HepG2 (cell line): ENCODE data around the gene PLEKHA6. TPM values are rescaled to one million over a fixed set of nuclear protein-coding genes. Genes with fewer than 3 reads are reported as not detected.

Experiments
- ATAC-seq: fragments of 200-7000 bp; cut with Tn5 transposase; 3 replicates; pipeline ENCODE4 v1.9.1; 2020; ENCODE audit warnings: mild to moderate bottlenecking, moderate library complexity
- BruUV-seq: library from RNA; stranded (reverse); fragments of 400-500 nt; replicated peaks from 2 replicates; lab custom pipeline; 2021; lab: Mats Ljungman, UMichigan
- CTCF ChIA-PET: fragments of 300-600 bp; formaldehyde crosslinking; extraction: SDS; loops from one replicate; lab custom pipeline; 2021; ENCODE audit warnings: low total read pairs, inconsistent platforms, low intra/inter-chr PET ratio; lab: Yijun Ruan, JAX
- POLR2A ChIA-PET: fragments of 350-600 bp; sonication (Branson Sonifier 250); formaldehyde crosslinking; loops from one replicate; lab custom pipeline; 2020; ENCODE audit warnings: antibody characterized with exemption, inconsistent platforms; lab: Yijun Ruan, JAX
- DNase-seq: peaks from one replicate; pipeline ENCODE4 v3.0.0-alpha.2; 2015; ENCODE audit warnings: low spot score
- FAIRE-seq: peaks from 3 replicates; lab custom pipeline; 2011; peaks lifted over from hg19 to GRCh38; lab: Jason Lieb, UNC
- H2AFZ ChIP-seq: one replicate; pipeline ENCODE4 v1.6.1; 2011; ENCODE audit warnings: low read length, inconsistent platforms
- H3K27ac ChIP-seq: fragments of 300-600 bp; 3 replicates; pipeline ENCODE4 v1.8.0; 2011; ENCODE audit warnings: mixed run types, mild to moderate bottlenecking, mixed read lengths, low read length, inconsistent platforms; ENCODE audit not compliant: insufficient read depth; ENCODE audit errors: extremely low read length
- H3K27me3 ChIP-seq, 2 experiments: fragments of 200-600 bp in 1 of 2; 2 replicates in 1 of 2; 3 replicates in 1 of 2; pipeline versions ENCODE4 v1.6.0 to v1.8.0; 2011; ENCODE audit warnings: low read length in 2 of 2, mild to moderate bottlenecking in 2 of 2, moderate library complexity in 2 of 2, inconsistent platforms in 1 of 2; ENCODE audit not compliant: insufficient read depth in 2 of 2, control insufficient read depth in 1 of 2
- H3K36me3 ChIP-seq, 2 experiments: fragments of 200-600 bp in 1 of 2; replicated peaks in 1 of 2; 2 replicates in 1 of 2; 3 replicates in 1 of 2; pipeline versions ENCODE4 v1.5.1 to v1.8.0; 2011; ENCODE audit warnings: low read length in 2 of 2, inconsistent platforms in 1 of 2; ENCODE audit not compliant: insufficient read depth in 2 of 2, control insufficient read depth in 1 of 2
- H3K4me1 ChIP-seq: 2 replicates; pipeline ENCODE4 v1.5.1; 2012; ENCODE audit warnings: low read length, inconsistent platforms; ENCODE audit not compliant: insufficient read depth
- H3K4me2 ChIP-seq: 2 replicates; pipeline ENCODE4 v1.6.0; 2011; ENCODE audit warnings: low read depth, low read length, inconsistent platforms
- H3K4me3 ChIP-seq, 3 experiments: fragments of 200-600 bp in 1 of 3; sonication (generic), shearing (Covaris generic) in 1 of 3; replicated peaks in 1 of 3; 2 replicates each; pipeline ENCODE4 v1.5.1; 2011 to 2016; ENCODE audit warnings: low read length in 3 of 3, inconsistent platforms in 2 of 3, low read depth in 2 of 3, mild to moderate bottlenecking in 2 of 3, control low read depth in 1 of 3, mixed read lengths in 1 of 3; ENCODE audit not compliant: insufficient read depth in 1 of 3
- H3K79me2 ChIP-seq: one replicate; pipeline ENCODE4 v1.6.1; 2011; ENCODE audit warnings: low read length, inconsistent platforms; ENCODE audit not compliant: insufficient read depth
- H3K9ac ChIP-seq: 2 replicates; pipeline ENCODE4 v1.6.0; 2011; ENCODE audit warnings: mild to moderate bottlenecking, low read depth, low read length, inconsistent platforms; ENCODE audit not compliant: insufficient read depth
- H3K9me3 ChIP-seq: 2 replicates; pipeline ENCODE4 v1.5.1; 2012; ENCODE audit warnings: mild to moderate bottlenecking, low read length
- H4K20me1 ChIP-seq: 2 replicates; pipeline ENCODE4 v1.6.0; 2011; ENCODE audit warnings: inconsistent platforms, mild to moderate bottlenecking, low read length, moderate library complexity; ENCODE audit not compliant: insufficient read depth
- CAMTA2 ChIP-seq: sonication (generic); formaldehyde crosslinking; IDR thresholded peaks from 2 replicates; pipeline ENCODE4 v1.4.0; 2020; ENCODE audit warnings: mild to moderate bottlenecking, missing genetic modification reagents, borderline replicate concordance
- HHEX ChIP-seq: IDR thresholded peaks from 2 replicates; pipeline ENCODE4 v1.6.1; 2016; ENCODE audit warnings: control low read depth
- POLR2G ChIP-seq: fragments of 200-400 bp; formaldehyde crosslinking; IDR thresholded peaks from 2 replicates; pipeline ENCODE4 v1.6.1; 2018; ENCODE audit warnings: mild to moderate bottlenecking, low read depth, low read length, moderate library complexity
- RNF2 ChIP-seq: fragments of 450-650 bp; conservative IDR thresholded peaks from 2 replicates; pipeline ENCODE4 v1.6.1; 2016; ENCODE audit warnings: low read depth
- SMARCE1 ChIP-seq: fragments of 450-650 bp; IDR thresholded peaks from 2 replicates; pipeline ENCODE4 v1.6.1; 2017; ENCODE audit warnings: borderline replicate concordance
- SRSF9 ChIP-seq: fragments of 200-400 bp; formaldehyde crosslinking; IDR thresholded peaks from 2 replicates; pipeline ENCODE4 v1.6.1; 2018; ENCODE audit warnings: borderline replicate concordance, mild to moderate bottlenecking, low read depth, low read length; ENCODE audit not compliant: insufficient read depth, poor library complexity, severe bottlenecking
- TCF12 ChIP-seq, 2 experiments: fragments of 450-650 bp in 1 of 2; sonication (generic) in 1 of 2; formaldehyde crosslinking in 1 of 2; IDR thresholded peaks; 2 replicates each; pipeline versions ENCODE4 v1.6.1 to v1.8.0; 2017 to 2022; ENCODE audit warnings: antibody characterized with exemption in 1 of 2, mild to moderate bottlenecking in 1 of 2, missing genetic modification reagents in 1 of 2, moderate library complexity in 1 of 2
- TCF7L2 ChIP-seq: IDR thresholded peaks from 2 replicates; pipeline ENCODE4 v1.6.1; 2011; ENCODE audit warnings: mild to moderate bottlenecking, low read depth, low read length, moderate library complexity
- ZFAT ChIP-seq: sonication (generic); formaldehyde crosslinking; conservative IDR thresholded peaks from 2 replicates; pipeline ENCODE4 v1.8.1; 2023; ENCODE audit warnings: missing genetic modification reagents, inconsistent platforms
- ZFX ChIP-seq: sonication (generic); formaldehyde crosslinking; IDR thresholded peaks from 2 replicates; pipeline ENCODE4 v1.4.0; 2020; ENCODE audit warnings: mild to moderate bottlenecking, low read depth, missing genetic modification reagents, moderate library complexity
- ZNF138 ChIP-seq: sonication (generic); formaldehyde crosslinking; IDR thresholded peaks from 2 replicates; pipeline ENCODE4 v1.5.0; 2020; ENCODE audit warnings: mild to moderate bottlenecking, low read depth, missing genetic modification reagents
- ZNF142 ChIP-seq: sonication (generic); formaldehyde crosslinking; IDR thresholded peaks from 2 replicates; pipeline ENCODE4 v1.4.0; 2020; ENCODE audit warnings: missing genetic modification reagents
- ZNF17 ChIP-seq: sonication (generic); formaldehyde crosslinking; IDR thresholded peaks from 2 replicates; pipeline ENCODE4 v1.5.0; 2020; ENCODE audit warnings: mild to moderate bottlenecking, missing genetic modification reagents
- ZNF510 ChIP-seq: sonication (generic); formaldehyde crosslinking; IDR thresholded peaks from 2 replicates; pipeline ENCODE4 v1.4.0; 2020; ENCODE audit warnings: low read depth, mild to moderate bottlenecking, missing genetic modification reagents
- ZNF574 ChIP-seq: sonication (generic); formaldehyde crosslinking; IDR thresholded peaks from 2 replicates; pipeline ENCODE4 v1.4.0; 2020; ENCODE audit warnings: missing genetic modification reagents
- WGBS: methylation state at CpG from one replicate; pipeline ENCODE4 v1.1.6; 2017; ENCODE audit warnings: low lambda C conversion rate; 5-methylcytosine and 5-hydroxymethylcytosine counted together
- in situ Hi-C: cut with HindIII; loops from 2 replicates; pipeline ENCODE4 v1.10.0; 2017; ENCODE audit warnings: low pct_unique_long_range_greater_than_20kb; ENCODE audit not compliant: extremely low pct_ligation_motif_present
- intact Hi-C: fragments of 100-400 bp; cut with micrococcal nuclease; formaldehyde crosslinking; loops from one replicate; pipeline ENCODE4 v1.10.0; 2022; ENCODE audit not compliant: unreplicated experiment
- polyA plus RNA-seq, 8 experiments: library from polyadenylated mRNA; depleted of rRNA in 3 of 8; stranded (reverse) in 7 of 8; unstranded in 1 of 8; fragments of >200 nt; fragmentation: Illumina TruSeq in 4 of 8; extraction: Trizol in 4 of 8; gene quantifications; 2 replicates each; pipeline versions ENCODE4 v1.2.1 to v1.2.3, GENCODE V29; 2011 to 2016; ENCODE audit warnings: low read depth in 4 of 8, missing spikeins in 1 of 8, mixed read lengths in 1 of 8; ENCODE audit not compliant: insufficient read depth in 1 of 8
- total RNA-seq, 5 experiments: library from RNA; depleted of rRNA; stranded (reverse); fragments of >200 nt; fragmentation: Illumina TruSeq; extraction: Trizol; gene quantifications; 2 replicates each; pipeline ENCODE4 v1.2.3, GENCODE V29; 2016; ENCODE audit warnings: low read depth in 1 of 5

PLEKHA6 gene
- total and polyA plus RNA-seq, 2 of the 13 experiments (the other 11 are each of a cell fraction or from before 2014, with no cell fraction given): 5.3 to 11.4 TPM

- Histone ChIP-seq H3K4me1 (peaks cover 6% of the 10 kb centered on the region), H3K79me2 (no peaks in the 10 kb centered on the region), H3K27ac (no peak overlapping the region)
- TF ChIP-seq SRSF9 (no peak), SMARCE1 (no peak), TCF7L2 (no peak), TCF12 (IDR thresholded peaks at IDR 0.05) (no peak), TCF12 (CRISPR knock-in tag; IDR thresholded peaks at IDR 0.05) (no peak), RNF2 (no peak), ZNF510 (no peak), ZNF142 (no peak), CAMTA2 (CRISPR knock-in tag) (no peak), ZFAT (CRISPR knock-in tag) (no peak), ZNF17 (no peak), ZFX (CRISPR knock-in tag) (no peak), ZNF574 (no peak), ZNF138 (CRISPR knock-in tag) (no peak), HHEX (no peak), POLR2G (no peak)
Measured at GRCh38 chr1:204318324-204318723, 41.4 kb downstream of the PLEKHA6 start.

More at GRCh38 chr1:204318324-204318723, 41.4 kb downstream of the PLEKHA6 start:
- Histone ChIP-seq H3K36me3 (no peaks in the 10 kb centered on the region; a peak in 1 of 5 replicates), H3K4me3 (no peak overlapping the region), H3K4me2 (no peak overlapping the region), H4K20me1 (no peaks in the 10 kb centered on the region), H2AFZ (no peak overlapping the region), H3K9ac (no peak overlapping the region), H3K27me3 (no peaks in the 10 kb centered on the region), H3K9me3 (no peaks in the 10 kb centered on the region)
- no TSS peak for BruUV-seq
- ChIA-PET POLR2A (no interaction called here), CTCF (no interaction called here)
- 95% methylated on average over 5 of the region's 5 CpGs for WGBS
- DNase-seq (no peak), FAIRE-seq (no peak), ATAC-seq (no peak)
- intact Hi-C loops: no loop called here
- in situ Hi-C loops: no loop called here
